Vagina (tissue), 2 donors: ENCODE results near the gene PPP1R9B.

Experiments
- POLR2A ChIP-seq, 2 donors: fragments of 450-650 bp; IDR thresholded peaks; one replicate each; pipeline ENCODE4 v1.6.1; 2017; ENCODE audit warnings: antibody characterized with exemption in 2 of 2, mild to moderate bottlenecking in 2 of 2, moderate library complexity in 2 of 2
- POLR2AphosphoS5 ChIP-seq, 2 donors: sonication (generic); formaldehyde crosslinking; IDR thresholded peaks; one replicate each; pipeline ENCODE4 v1.9.0; 2017; ENCODE audit warnings: antibody characterized with exemption in 2 of 2, mild to moderate bottlenecking in 2 of 2, low read depth in 1 of 2; ENCODE audit not compliant: insufficient read depth in 1 of 2
- TF ChIP-seq, protein P1 (sequence below), 3 experiments: fragments of 450-650 bp in 2 of 3; fragments of 200-600 bp in 1 of 3; sonication (generic) in 1 of 3; IDR thresholded peaks; one replicate each; pipeline ENCODE4 v1.5.1; 2017 to 2019; ENCODE audit warnings: antibody characterized with exemption in 3 of 3, mild to moderate bottlenecking in 2 of 3, moderate library complexity in 2 of 3

DNA sequence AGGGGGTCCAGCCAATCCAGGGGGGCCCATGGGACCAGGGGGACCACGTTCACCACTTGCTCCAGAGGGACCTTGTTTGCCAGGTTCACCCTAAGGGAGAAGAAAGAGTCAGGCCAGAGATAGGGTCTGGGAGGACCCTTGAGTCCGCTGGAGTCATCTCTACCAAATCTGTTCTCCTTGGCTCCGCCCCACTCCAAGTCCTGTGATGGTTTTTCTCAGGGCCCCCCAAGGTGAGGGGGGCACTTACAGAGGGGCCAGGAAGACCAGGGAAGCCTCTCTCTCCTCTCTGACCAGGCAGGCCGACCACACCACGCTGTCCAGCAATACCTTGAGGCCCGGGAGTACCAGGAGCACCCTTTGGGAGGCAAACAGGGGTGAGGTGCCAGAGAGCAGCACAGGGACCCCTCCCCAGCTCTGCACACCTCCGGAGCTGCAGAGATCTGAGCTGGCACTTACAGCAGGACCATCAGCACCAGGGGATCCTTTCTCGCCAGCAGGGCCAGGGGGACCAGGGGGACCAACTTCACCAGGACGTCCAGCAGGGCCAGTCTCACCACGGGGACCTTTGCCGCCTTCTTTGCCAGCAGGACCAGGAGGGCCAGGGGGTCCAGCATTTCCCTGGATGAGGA lies 38.6 kb upstream of the PPP1R9B start:
- TF ChIP-seq, protein P1, sequence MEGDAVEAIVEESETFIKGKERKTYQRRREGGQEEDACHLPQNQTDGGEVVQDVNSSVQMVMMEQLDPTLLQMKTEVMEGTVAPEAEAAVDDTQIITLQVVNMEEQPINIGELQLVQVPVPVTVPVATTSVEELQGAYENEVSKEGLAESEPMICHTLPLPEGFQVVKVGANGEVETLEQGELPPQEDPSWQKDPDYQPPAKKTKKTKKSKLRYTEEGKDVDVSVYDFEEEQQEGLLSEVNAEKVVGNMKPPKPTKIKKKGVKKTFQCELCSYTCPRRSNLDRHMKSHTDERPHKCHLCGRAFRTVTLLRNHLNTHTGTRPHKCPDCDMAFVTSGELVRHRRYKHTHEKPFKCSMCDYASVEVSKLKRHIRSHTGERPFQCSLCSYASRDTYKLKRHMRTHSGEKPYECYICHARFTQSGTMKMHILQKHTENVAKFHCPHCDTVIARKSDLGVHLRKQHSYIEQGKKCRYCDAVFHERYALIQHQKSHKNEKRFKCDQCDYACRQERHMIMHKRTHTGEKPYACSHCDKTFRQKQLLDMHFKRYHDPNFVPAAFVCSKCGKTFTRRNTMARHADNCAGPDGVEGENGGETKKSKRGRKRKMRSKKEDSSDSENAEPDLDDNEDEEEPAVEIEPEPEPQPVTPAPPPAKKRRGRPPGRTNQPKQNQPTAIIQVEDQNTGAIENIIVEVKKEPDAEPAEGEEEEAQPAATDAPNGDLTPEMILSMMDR (IDR thresholded peaks at IDR 0.05) = no peak
- TF ChIP-seq POLR2A (IDR thresholded peaks at IDR 0.05) (no peak), POLR2AphosphoS5 (IDR thresholded peaks at IDR 0.05; ENCODE audit: insufficient read depth in 1 of 2, low read depth in 1 of 2) (no peak)
